Measurements from ENCODE around the gene FAM229B. TPM values are rescaled to one million over a fixed set of nuclear protein-coding genes. Genes with fewer than 3 reads are reported as not detected.
"Not testable (repeated sequence)": the region's sequence is repeated elsewhere in the genome, so short reads cannot be mapped to it uniquely, and the experiment has no call there.

The FAM229B gene
- total RNA-seq, 3 donors from 2014 or later: 6.3 to 12.5 (median 10.9) TPM

DNA sequence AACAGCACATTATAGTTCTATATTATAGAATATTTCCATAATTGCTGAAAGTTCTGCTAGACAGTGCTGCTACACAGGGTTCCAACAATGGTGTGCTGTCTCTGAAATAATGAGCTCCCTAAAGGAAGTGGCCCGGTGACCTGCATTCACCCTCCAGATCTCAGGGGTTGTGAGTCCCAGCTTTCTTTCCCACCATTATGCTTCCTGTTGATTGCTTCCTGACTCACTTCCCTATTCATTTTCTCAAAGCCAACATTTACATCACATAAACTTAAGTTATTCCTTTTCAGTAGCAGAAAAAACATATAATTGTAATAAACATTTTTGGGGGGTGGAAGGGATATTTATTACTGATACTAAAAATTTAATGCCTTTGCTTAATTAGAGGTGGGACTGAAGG, 46.4 kb upstream of the FAM229B start:
- H3K27ac ChIP-seq: no peak overlapping the region
- no peak for DNase-seq (ENCODE audit: low spot score in 2 of 2)
- no peak overlapping the region for H3K4me3 ChIP-seq
- no peak for TF ChIP-seq POLR2A (IDR thresholded peaks at IDR 0.05)
- TF ChIP-seq, protein P1, sequence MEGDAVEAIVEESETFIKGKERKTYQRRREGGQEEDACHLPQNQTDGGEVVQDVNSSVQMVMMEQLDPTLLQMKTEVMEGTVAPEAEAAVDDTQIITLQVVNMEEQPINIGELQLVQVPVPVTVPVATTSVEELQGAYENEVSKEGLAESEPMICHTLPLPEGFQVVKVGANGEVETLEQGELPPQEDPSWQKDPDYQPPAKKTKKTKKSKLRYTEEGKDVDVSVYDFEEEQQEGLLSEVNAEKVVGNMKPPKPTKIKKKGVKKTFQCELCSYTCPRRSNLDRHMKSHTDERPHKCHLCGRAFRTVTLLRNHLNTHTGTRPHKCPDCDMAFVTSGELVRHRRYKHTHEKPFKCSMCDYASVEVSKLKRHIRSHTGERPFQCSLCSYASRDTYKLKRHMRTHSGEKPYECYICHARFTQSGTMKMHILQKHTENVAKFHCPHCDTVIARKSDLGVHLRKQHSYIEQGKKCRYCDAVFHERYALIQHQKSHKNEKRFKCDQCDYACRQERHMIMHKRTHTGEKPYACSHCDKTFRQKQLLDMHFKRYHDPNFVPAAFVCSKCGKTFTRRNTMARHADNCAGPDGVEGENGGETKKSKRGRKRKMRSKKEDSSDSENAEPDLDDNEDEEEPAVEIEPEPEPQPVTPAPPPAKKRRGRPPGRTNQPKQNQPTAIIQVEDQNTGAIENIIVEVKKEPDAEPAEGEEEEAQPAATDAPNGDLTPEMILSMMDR (IDR thresholded peaks at IDR 0.05): no peak
- no peak for TF ChIP-seq POLR2AphosphoS5 (IDR thresholded peaks at IDR 0.05)
- peaks cover 0 to 4% of the 10 kb centered on the region in 2 donors for H3K4me1 ChIP-seq
- intact Hi-C loops (cut with DNase I; ENCODE audit: low total_unique reads): no loop called here
- no peaks in the 10 kb centered on the region for H3K27me3 ChIP-seq
- no peaks in the 10 kb centered on the region for H3K9me3 ChIP-seq
- H3K36me3 ChIP-seq: no peaks in the 10 kb centered on the region

DNA sequence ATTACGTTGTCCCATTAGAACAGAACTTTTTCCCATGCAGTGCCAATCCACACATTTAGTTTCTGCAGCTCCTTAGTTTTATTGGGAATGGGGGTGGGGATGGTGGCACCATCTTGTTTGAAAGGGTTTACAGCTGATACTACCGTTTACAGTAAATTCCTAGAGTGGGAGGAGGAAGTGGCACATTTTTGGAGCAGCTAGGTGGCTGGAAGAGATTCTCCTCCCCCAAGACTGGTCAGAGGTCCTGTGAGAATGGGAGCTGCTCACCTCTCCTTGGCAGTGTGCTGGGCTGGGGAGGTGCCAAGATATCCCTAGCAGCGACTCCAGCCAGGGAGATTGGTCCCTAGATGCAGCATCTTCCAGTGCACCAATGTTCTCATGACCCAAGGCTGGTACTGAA, 45.9 kb upstream of the FAM229B start:
- DNase-seq (ENCODE audit: low spot score in 2 of 2): no peak
- no peaks in the 10 kb centered on the region for H3K9me3 ChIP-seq
- H3K4me1 ChIP-seq: peaks cover 0 to 4% of the 10 kb centered on the region in 2 donors
- TF ChIP-seq, protein P1 (IDR thresholded peaks at IDR 0.05): no peak
- TF ChIP-seq POLR2A (IDR thresholded peaks at IDR 0.05) (no peak), POLR2AphosphoS5 (IDR thresholded peaks at IDR 0.05) (no peak)
- no peaks in the 10 kb centered on the region for H3K36me3 ChIP-seq
- no peaks in the 10 kb centered on the region for H3K27me3 ChIP-seq
- H3K27ac ChIP-seq: no peak overlapping the region
- H3K4me3 ChIP-seq: no peak overlapping the region
- intact Hi-C loops (cut with DNase I; ENCODE audit: low total_unique reads): no loop called here

DNA sequence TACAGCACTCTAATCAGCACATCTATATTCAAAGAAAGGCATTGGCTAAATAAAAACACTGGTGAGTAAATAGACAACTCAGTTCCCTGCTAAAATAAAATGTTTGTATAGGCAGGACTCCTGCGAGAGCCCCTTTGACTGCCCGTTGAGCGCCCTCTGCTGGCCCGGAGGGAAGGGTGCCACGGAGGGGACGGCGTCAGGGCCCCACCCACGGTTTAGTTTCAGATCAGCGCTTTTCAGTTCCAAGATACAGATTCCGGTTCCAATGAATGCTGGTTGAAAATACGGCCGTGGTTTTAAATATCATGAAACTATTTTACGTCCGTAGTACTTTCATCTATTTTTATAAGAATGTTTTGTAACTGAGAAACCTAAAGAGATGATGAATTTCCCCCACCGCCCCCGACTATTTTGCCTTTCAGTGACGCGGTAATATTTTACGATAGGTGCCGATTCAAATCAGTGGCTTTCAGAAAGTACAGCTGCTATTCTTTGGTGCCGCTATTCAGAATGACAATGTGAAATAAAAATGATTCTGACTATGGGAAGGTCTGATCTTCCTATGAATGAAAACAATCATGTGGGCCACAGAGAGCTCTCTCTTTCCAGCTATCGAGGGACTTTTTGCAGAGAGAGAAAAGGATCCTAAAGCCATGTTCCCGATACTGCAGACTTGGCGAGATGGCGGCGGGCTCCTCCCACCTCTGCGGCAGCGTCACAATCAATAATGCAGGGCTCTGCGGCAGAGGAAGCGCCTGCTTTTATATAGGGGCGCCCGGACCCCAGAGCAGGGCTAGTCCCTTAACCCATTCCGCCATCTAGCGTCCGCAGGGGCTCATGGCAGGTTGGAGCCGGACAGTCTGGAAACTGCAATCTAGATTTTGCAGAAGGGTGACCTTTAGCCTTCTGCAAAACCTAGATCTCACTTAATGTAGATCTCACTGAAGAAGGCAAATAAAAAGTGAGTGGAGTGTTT, 44.1 kb upstream of the FAM229B start:
- DNase-seq (ENCODE audit: low spot score in 2 of 2): peak; percentile 64 to 78
- intact Hi-C loops (cut with DNase I; ENCODE audit: low total_unique reads): no loop called here

DNA sequence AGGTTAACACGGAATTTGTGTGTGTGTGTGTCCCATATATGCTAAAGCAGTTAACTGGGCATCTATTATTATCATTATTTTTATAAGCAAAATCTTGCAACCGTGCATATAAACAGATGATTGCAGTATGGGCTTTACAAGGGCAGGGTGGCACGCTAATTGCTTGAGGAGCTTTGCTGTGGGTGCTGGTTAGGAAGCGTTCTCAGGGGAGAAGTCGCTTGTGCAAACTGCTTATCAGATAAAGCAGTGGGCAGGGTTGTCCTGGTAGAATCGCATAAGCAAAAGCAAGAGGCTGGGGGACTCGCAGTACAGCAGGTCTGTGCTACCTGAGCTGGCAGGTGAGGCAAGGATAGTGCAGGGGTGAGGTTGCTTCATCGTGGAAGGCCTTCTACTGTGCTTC, 43.2 kb upstream of the FAM229B start:
- Histone ChIP-seq H3K27me3 (no peaks in the 10 kb centered on the region), H3K27ac (no peak overlapping the region), H3K36me3 (no peaks in the 10 kb centered on the region), H3K9me3 (no peaks in the 10 kb centered on the region), H3K4me1 (no peaks in the 10 kb centered on the region), H3K4me3 (no peak overlapping the region)
- intact Hi-C loops (cut with DNase I; ENCODE audit: low total_unique reads): no loop called here
- TF ChIP-seq, protein P1 (IDR thresholded peaks at IDR 0.05): no peak
- no peak for TF ChIP-seq POLR2AphosphoS5 (IDR thresholded peaks at IDR 0.05)
- no peak for TF ChIP-seq POLR2A (IDR thresholded peaks at IDR 0.05)
- no peak for DNase-seq (ENCODE audit: low spot score in 2 of 2)

More for the DNA sequence above, 44.1 kb upstream of the FAM229B start:
- H3K36me3 ChIP-seq: no peaks in the 10 kb centered on the region
- H3K27ac ChIP-seq: peak overlapping the region; percentile 62 to 71
- H3K27me3 ChIP-seq: no peaks in the 10 kb centered on the region
- H3K4me1 ChIP-seq: no peaks in the 10 kb centered on the region
- H3K9me3 ChIP-seq: no peaks in the 10 kb centered on the region
- no peak for TF ChIP-seq POLR2A (IDR thresholded peaks at IDR 0.05)
- TF ChIP-seq, protein P1 (IDR thresholded peaks at IDR 0.05): peak; percentile 84 to 93 (median 93)
- peak; percentile 23 to 56 (median 35) for TF ChIP-seq POLR2AphosphoS5 (IDR thresholded peaks at IDR 0.05)
- peak overlapping the region; percentile 52 to 64 (median 61) for H3K4me3 ChIP-seq

DNA sequence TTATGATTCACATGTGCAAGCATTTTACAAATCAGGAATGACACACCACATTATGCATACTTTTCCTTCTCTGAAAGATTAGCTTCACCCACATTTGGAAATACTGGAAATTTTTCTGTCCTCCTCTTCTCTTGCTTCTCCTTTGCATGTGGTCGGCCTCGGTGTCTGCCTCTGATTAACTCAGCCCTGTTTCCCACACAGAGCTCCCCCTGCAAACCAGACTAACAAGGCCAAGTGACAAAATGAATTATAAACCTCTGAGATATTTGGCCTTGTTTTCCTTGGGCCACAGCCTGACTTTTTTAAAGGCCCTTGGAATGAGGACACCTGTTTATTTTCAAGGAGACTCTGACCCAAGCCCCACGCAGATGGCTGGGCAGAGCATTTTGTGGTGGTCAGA, 42.5 kb upstream of the FAM229B start:
- Histone ChIP-seq H3K9me3 (no peaks in the 10 kb centered on the region), H3K36me3 (no peaks in the 10 kb centered on the region), H3K4me3 (no peak overlapping the region), H3K27me3 (no peaks in the 10 kb centered on the region), H3K27ac (no peak overlapping the region), H3K4me1 (no peaks in the 10 kb centered on the region)
- no peak for DNase-seq (ENCODE audit: low spot score in 2 of 2)
- TF ChIP-seq POLR2A (IDR thresholded peaks at IDR 0.05) (no peak), POLR2AphosphoS5 (IDR thresholded peaks at IDR 0.05) (no peak)
- TF ChIP-seq, protein P1 (IDR thresholded peaks at IDR 0.05): no peak
- intact Hi-C loops (cut with DNase I; ENCODE audit: low total_unique reads): loop anchor here (1.0 kb wide), 1 partner anchor 19 kb away; no protein-coding TSS in a partner anchor

DNA sequence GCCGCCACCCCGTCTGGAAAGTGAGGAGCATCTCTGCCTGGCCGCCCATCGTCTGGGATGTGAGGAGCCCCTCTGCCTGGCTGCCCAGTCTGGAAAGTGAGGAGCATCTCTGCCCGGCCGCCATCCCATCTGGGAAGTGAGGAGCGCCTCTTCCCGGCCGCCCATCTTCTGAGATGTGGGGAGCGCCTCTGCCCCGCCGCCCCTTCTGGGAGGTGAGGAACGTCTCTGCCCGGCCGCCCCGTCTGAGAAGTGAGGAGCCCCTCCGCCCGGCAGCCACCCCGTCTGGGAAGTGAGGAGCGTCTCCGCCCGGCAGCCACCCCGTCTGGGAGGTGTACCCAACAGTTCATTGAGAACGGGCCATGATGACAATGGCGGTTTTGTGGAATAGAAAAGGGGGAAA, 39.9 kb upstream of the FAM229B start:
- H3K27ac ChIP-seq; H3K27me3 ChIP-seq; intact Hi-C loops (cut with DNase I; ENCODE audit: low total_unique reads); H3K4me3 ChIP-seq; H3K9me3 ChIP-seq; H3K4me1 ChIP-seq; H3K36me3 ChIP-seq; DNase-seq (ENCODE audit: low spot score in 2 of 2): not testable (repeated sequence)
